Eye (tissue), 1 donor: ENCODE data around the gene PRSS21.

ENCODE experiments used
- DNase-seq: peaks from one replicate; pipeline ENCODE4 v3.0.0-alpha.2; 2015

Gene PRSS21

GRCh38 chr16:2779978-2780898, 36.8 kb upstream of the PRSS21 start:
- DNase-seq = no peak

GRCh38 chr16:2782583-2783351, 34.3 kb upstream of the PRSS21 start:
- no peak for DNase-seq

- DNase-seq = no peak
Observed at GRCh38 chr16:2783581-2784357, 33.3 kb upstream of the PRSS21 start.

GRCh38 chr16:2784358-2785100, 32.5 kb upstream of the PRSS21 start:
- DNase-seq = no peak

GRCh38 chr16:2785101-2785991, 31.7 kb upstream of the PRSS21 start:
- no peak for DNase-seq

GRCh38 chr16:2786061-2786825, 30.8 kb upstream of the PRSS21 start:
- no peak for DNase-seq

- no peak for DNase-seq
Observed at GRCh38 chr16:2786826-2787151, 30.2 kb upstream of the PRSS21 start.

- DNase-seq = no peak
Observed at GRCh38 chr16:2787406-2787805, 29.6 kb upstream of the PRSS21 start, which contains the start of gene PRSS33. Gene PRSS33, minus strand, starts transcription at chr16:2787560. Its CDS starts 1,013 bp downstream, at chr16:2786547.

- no peak for DNase-seq
Observed at GRCh38 chr16:2787961-2788360, 29.1 kb upstream of the PRSS21 start.

GRCh38 chr16:2790631-2791030, 26.4 kb upstream of the PRSS21 start:
- no peak for DNase-seq

GRCh38 chr16:2791174-2791573, 25.9 kb upstream of the PRSS21 start:
- DNase-seq = no peak

GRCh38 chr16:2792940-2793339, 24.1 kb upstream of the PRSS21 start:
- no peak for DNase-seq

- no peak for DNase-seq
Observed at GRCh38 chr16:2795395-2796143, 21.5 kb upstream of the PRSS21 start.

GRCh38 chr16:2798723-2799204, 18.3 kb upstream of the PRSS21 start:
- DNase-seq = no peak

GRCh38 chr16:2799205-2799858, 17.7 kb upstream of the PRSS21 start:
- no peak for DNase-seq

GRCh38 chr16:2799859-2800226, 17.2 kb upstream of the PRSS21 start:
- DNase-seq = no peak

GRCh38 chr16:2803545-2804195, 13.4 kb upstream of the PRSS21 start:
- no peak for DNase-seq

- DNase-seq = no peak
Observed at GRCh38 chr16:2804728-2805127, 12.3 kb upstream of the PRSS21 start.

- DNase-seq = no peak
Observed at GRCh38 chr16:2806286-2806685, 10.8 kb upstream of the PRSS21 start.
